Measurements from ENCODE around the gene RRH.
"Not testable (repeated sequence)": the region's sequence is repeated elsewhere in the genome, so short reads cannot be mapped to it uniquely, and the experiment has no call there.

Gene RRH

GRCh38 chr4:109827672-109828071 lies at the start of gene RRH:
RRH (plus strand) TSS chr4:109827972; CDS start chr4:109828028, 56 bp downstream.
- DNase-seq: no peak

- DNase-seq: not testable (repeated sequence)
Measured at GRCh38 chr4:109782092-109782491, 45.7 kb upstream of the RRH start.

GRCh38 chr4:109786846-109787245 lies 40.9 kb upstream of the RRH start:
- no peak for DNase-seq

- no peak for DNase-seq
Measured at GRCh38 chr4:109787807-109788206, 40.0 kb upstream of the RRH start.

- DNase-seq: no peak
Measured at GRCh38 chr4:109795059-109795458, 32.7 kb upstream of the RRH start.

GRCh38 chr4:109798866-109799265 lies 28.9 kb upstream of the RRH start:
- no peak for DNase-seq

- no peak for DNase-seq
Measured at GRCh38 chr4:109801099-109801789, 26.5 kb upstream of the RRH start.

GRCh38 chr4:109801895-109802319 lies 25.9 kb upstream of the RRH start, which contains the start of gene CFI:
CFI (minus strand) TSS chr4:109801999; CDS start chr4:109801971, 28 bp downstream.
- no peak for DNase-seq

- no peak for DNase-seq
Measured at GRCh38 chr4:109803924-109804571, 23.7 kb upstream of the RRH start.

GRCh38 chr4:109809655-109810054 lies 18.1 kb upstream of the RRH start:
- no peak for DNase-seq

GRCh38 chr4:109810552-109811387 lies 17.0 kb upstream of the RRH start:
- DNase-seq: no peak

GRCh38 chr4:109811707-109812106 lies 16.1 kb upstream of the RRH start:
- DNase-seq: no peak

- peak; percentile 82 to 83 for DNase-seq
Measured at GRCh38 chr4:109815151-109816081, 12.4 kb upstream of the RRH start, which contains the start of gene GAR1. GAR1 (plus strand) TSS chr4:109815762; CDS start chr4:109816165, 403 bp downstream.

GRCh38 chr4:109816082-109816442 lies 11.7 kb upstream of the RRH start:
- DNase-seq: peak; percentile 45 to 52

- DNase-seq: no peak
Measured at GRCh38 chr4:109816894-109817293, 10.9 kb upstream of the RRH start.

- no peak for DNase-seq
Measured at GRCh38 chr4:109818268-109818667, 9.5 kb upstream of the RRH start.

- no peak for DNase-seq
Measured at GRCh38 chr4:109820563-109820962, 7.2 kb upstream of the RRH start.

GRCh38 chr4:109821185-109821584 lies 6.6 kb upstream of the RRH start:
- no peak for DNase-seq

- DNase-seq: no peak
Measured at GRCh38 chr4:109826719-109827118, 1.1 kb upstream of the RRH start.

- no peak for DNase-seq
Measured at GRCh38 chr4:109833756-109834155, 6.0 kb downstream of the RRH start.

- DNase-seq: no peak
Measured at GRCh38 chr4:109836985-109837384, 9.2 kb downstream of the RRH start.

GRCh38 chr4:109846395-109847098 lies 18.8 kb downstream of the RRH start:
- DNase-seq: no peak
